CD8-positive, alpha-beta memory T cell (primary cell): ENCODE measurements around the gene CABP4. TPM values are rescaled to one million over a fixed set of nuclear protein-coding genes. Genes with fewer than 3 reads are reported as not detected.

Experiments used
- CTCF ChIA-PET: fragments of 350-600 bp; sonication (Branson Sonifier 250); formaldehyde crosslinking; loops from one replicate; lab custom pipeline; 2021; ENCODE audit warnings: antibody characterized with exemption; lab: Charles Lee
- POLR2A ChIA-PET: fragments of 350-600 bp; sonication (Branson Sonifier 250); formaldehyde crosslinking; loops from one replicate; lab custom pipeline; 2021; ENCODE audit warnings: antibody characterized with exemption; lab: Charles Lee
- DNase-seq, 5 donors: peaks; one replicate each; pipeline versions ENCODE4 v3.0.0 to v3.0.0-alpha.2; 2020 to 2022; ENCODE audit warnings: mixed read lengths in 1 of 5
- H3K27ac ChIP-seq: one replicate; pipeline ENCODE4 v1.7.0; 2013; ENCODE audit warnings: low read depth, mild to moderate bottlenecking, low read length, moderate library complexity
- H3K27me3 ChIP-seq: 2 replicates; pipeline ENCODE4 v1.7.0; 2013; ENCODE audit warnings: low read length, mild to moderate bottlenecking; ENCODE audit not compliant: insufficient read depth, poor library complexity, severe bottlenecking
- H3K36me3 ChIP-seq: 2 replicates; pipeline ENCODE4 v1.7.0; 2013; ENCODE audit warnings: mild to moderate bottlenecking, low read length, moderate library complexity; ENCODE audit not compliant: insufficient read depth
- H3K4me1 ChIP-seq: 2 replicates; pipeline ENCODE4 v1.7.0; 2013; ENCODE audit warnings: mild to moderate bottlenecking, low read length, moderate library complexity; ENCODE audit not compliant: insufficient read depth
- H3K4me3 ChIP-seq: 2 replicates; pipeline ENCODE4 v1.7.0; 2013; ENCODE audit warnings: mild to moderate bottlenecking, low read length
- H3K9me3 ChIP-seq: 2 replicates; pipeline ENCODE4 v1.7.0; 2013; ENCODE audit warnings: mild to moderate bottlenecking, low read length
- H3K27ac Mint-ChIP-seq, 8 donors: one replicate each; pipeline ENCODE4 v1.8.0; 2020 to 2021; ENCODE audit warnings: mixed read lengths in 8 of 8, mild to moderate bottlenecking in 6 of 8, inconsistent platforms in 3 of 8, moderate library complexity in 3 of 8
- H3K27me3 Mint-ChIP-seq, 2 donors: one replicate each; pipeline ENCODE4 v1.8.0; 2020 to 2021; ENCODE audit warnings: mixed read lengths in 2 of 2, mild to moderate bottlenecking in 1 of 2, moderate library complexity in 1 of 2
- H3K36me3 Mint-ChIP-seq, 3 donors: one replicate each; pipeline ENCODE4 v1.8.0; 2020 to 2021; ENCODE audit warnings: mixed read lengths in 3 of 3, inconsistent platforms in 1 of 3, mild to moderate bottlenecking in 1 of 3
- H3K4me1 Mint-ChIP-seq, 3 donors: one replicate each; pipeline ENCODE4 v1.8.0; 2020 to 2021; ENCODE audit warnings: mixed read lengths in 3 of 3, inconsistent platforms in 1 of 3, mild to moderate bottlenecking in 1 of 3
- H3K4me3 Mint-ChIP-seq, 7 donors: one replicate each; pipeline ENCODE4 v1.8.0; 2020 to 2021; ENCODE audit warnings: mixed read lengths in 7 of 7, mild to moderate bottlenecking in 6 of 7, moderate library complexity in 4 of 7, inconsistent platforms in 2 of 7
- H3K9me3 Mint-ChIP-seq, 5 donors: one replicate each; pipeline ENCODE4 v1.8.0; 2020 to 2022; ENCODE audit warnings: mixed read lengths in 5 of 5, mild to moderate bottlenecking in 3 of 5, moderate library complexity in 2 of 5, inconsistent platforms in 1 of 5
- polyA plus RNA-seq: library from polyadenylated mRNA; unstranded; fragments of 300-500 nt; fragmentation: Illumina TruSeq; gene quantifications from one replicate; pipeline ENCODE4 v1.2.3, GENCODE V29; 2021
- total RNA-seq, 2 experiments: library from RNA; stranded (reverse); gene quantifications; one replicate each; pipeline ENCODE4 v1.2.3, GENCODE V29; 2021

CABP4 gene
- total and polyA plus RNA-seq, 3 experiments from 2014 or later = 0.28 to 0.36 (median 0.33) TPM

GRCh38 chr11:67492801-67493547, 37.8 kb downstream of the CABP4 start:
- Histone ChIP-seq H3K4me3 (no peak overlapping the region), H3K27ac (no peak overlapping the region), H3K9me3 (no peaks in the 10 kb centered on the region), H3K4me1 (peaks cover 8% of the 10 kb centered on the region), H3K27me3 (no peaks in the 10 kb centered on the region), H3K36me3 (peaks cover 17% of the 10 kb centered on the region)
- peak overlapping the region in 1 of 8 donors; percentile 36 for H3K27ac Mint-ChIP-seq
- no peaks in the 10 kb centered on the region for H3K9me3 Mint-ChIP-seq
- H3K36me3 Mint-ChIP-seq = peaks cover 0 to 86% (median 7%) of the 10 kb centered on the region in 3 donors
- H3K4me1 Mint-ChIP-seq = peaks cover 7 to 19% (median 12%) of the 10 kb centered on the region in 3 donors
- H3K27me3 Mint-ChIP-seq = no peaks in the 10 kb centered on the region
- ChIA-PET CTCF (interaction anchor here (0.9 to 2.0 kb wide), 6 partner anchors 12 to 104 kb away, joined by 3 to 5 read pairs (median 4); partner anchors contain the start of genes PITPNM1, PPP1CA and PTPRCAP), POLR2A (interaction anchor here (0.6 to 1.9 kb wide), 5 partner anchors 9 to 92 kb away, joined by 3 to 8 read pairs (median 3); partner anchors contain the start of genes AIP, GPR152 and PPP1CA)
- H3K4me3 Mint-ChIP-seq = no peak overlapping the region
- no peak for DNase-seq

GRCh38 chr11:67493548-67494370, 38.6 kb downstream of the CABP4 start:
- H3K27ac Mint-ChIP-seq = peak overlapping the region in 2 of 8 donors; percentile 15 to 17

GRCh38 chr11:67494371-67495233, 39.4 kb downstream of the CABP4 start:
- Histone ChIP-seq H3K36me3 (peaks cover 9% of the 10 kb centered on the region), H3K27ac (no peak overlapping the region), H3K4me1 (no peaks in the 10 kb centered on the region), H3K27me3 (no peaks in the 10 kb centered on the region), H3K4me3 (no peak overlapping the region), H3K9me3 (no peaks in the 10 kb centered on the region)
- H3K27me3 Mint-ChIP-seq = no peaks in the 10 kb centered on the region
- H3K36me3 Mint-ChIP-seq = peaks cover 0 to 88% (median 5%) of the 10 kb centered on the region in 3 donors
- H3K4me3 Mint-ChIP-seq = no peak overlapping the region
- peak overlapping the region in 2 of 8 donors; percentile 26 to 57 for H3K27ac Mint-ChIP-seq
- CTCF ChIA-PET = no interaction called here
- peaks cover 3 to 7% (median 3%) of the 10 kb centered on the region in 3 donors for H3K4me1 Mint-ChIP-seq
- POLR2A ChIA-PET = interaction anchor here (0.6 kb wide), 1 partner anchor 69 kb away, joined by 4 read pairs; no protein-coding TSS in a partner anchor
- no peak for DNase-seq
- H3K9me3 Mint-ChIP-seq = no peaks in the 10 kb centered on the region

More at GRCh38 chr11:67493548-67494370, 38.6 kb downstream of the CABP4 start:
- no peak overlapping the region for H3K27ac ChIP-seq
- Mint-ChIP-seq H3K4me3 (no peak overlapping the region), H3K36me3 (peaks cover 0 to 86% (median 4%) of the 10 kb centered on the region in 3 donors), H3K9me3 (no peaks in the 10 kb centered on the region), H3K4me1 (peaks cover 4 to 11% (median 5%) of the 10 kb centered on the region in 3 donors), H3K27me3 (no peaks in the 10 kb centered on the region)
- no peaks in the 10 kb centered on the region for H3K27me3 ChIP-seq
- no peak for DNase-seq
- no peak overlapping the region for H3K4me3 ChIP-seq
- H3K36me3 ChIP-seq = peaks cover 14% of the 10 kb centered on the region
- no peaks in the 10 kb centered on the region for H3K9me3 ChIP-seq
- peaks cover under 1% of the 10 kb centered on the region for H3K4me1 ChIP-seq
- POLR2A ChIA-PET = interaction anchor here (0.6 to 1.9 kb wide), 2 partner anchors 10 to 71 kb away, joined by 3 to 8 read pairs; partner anchors contain the start of gene AIP
- CTCF ChIA-PET = interaction anchor here (1.4 to 2.0 kb wide), 2 partner anchors 11 to 92 kb away, joined by 4 to 5 read pairs; partner anchors contain the start of genes PITPNM1 and PPP1CA

GRCh38 chr11:67495234-67496005, 40.3 kb downstream of the CABP4 start:
- H3K9me3 Mint-ChIP-seq = no peaks in the 10 kb centered on the region
- DNase-seq = no peak
- H3K27me3 ChIP-seq = no peaks in the 10 kb centered on the region
- H3K36me3 Mint-ChIP-seq = peaks cover 0 to 86% (median 2%) of the 10 kb centered on the region in 3 donors
- H3K27ac ChIP-seq = no peak overlapping the region
- POLR2A ChIA-PET = interaction anchor here (0.6 kb wide), 1 partner anchor 69 kb away, joined by 4 read pairs; no protein-coding TSS in a partner anchor
- CTCF ChIA-PET = no interaction called here
- H3K4me3 Mint-ChIP-seq = no peak overlapping the region
- H3K4me1 Mint-ChIP-seq = peaks cover under 1 to 3% (median under 1%) of the 10 kb centered on the region in 3 donors
- peaks cover 11% of the 10 kb centered on the region for H3K36me3 ChIP-seq
- H3K27me3 Mint-ChIP-seq = no peaks in the 10 kb centered on the region
- H3K4me1 ChIP-seq = no peaks in the 10 kb centered on the region
- no peaks in the 10 kb centered on the region for H3K9me3 ChIP-seq
- H3K4me3 ChIP-seq = no peak overlapping the region
- H3K27ac Mint-ChIP-seq = peak overlapping the region in 1 of 8 donors; percentile 66

- Histone ChIP-seq H3K9me3 (no peaks in the 10 kb centered on the region), H3K36me3 (peaks cover 18% of the 10 kb centered on the region), H3K4me3 (no peak overlapping the region), H3K27me3 (no peaks in the 10 kb centered on the region), H3K4me1 (no peaks in the 10 kb centered on the region), H3K27ac (no peak overlapping the region)
- peaks cover 7 to 86% (median 9%) of the 10 kb centered on the region in 3 donors for H3K36me3 Mint-ChIP-seq
- H3K27me3 Mint-ChIP-seq = no peaks in the 10 kb centered on the region
- H3K4me1 Mint-ChIP-seq = peaks cover 7% of the 10 kb centered on the region in 3 donors
- peak overlapping the region in 4 of 8 donors; percentile 39 to 93 (median 63) for H3K27ac Mint-ChIP-seq
- no peak overlapping the region for H3K4me3 Mint-ChIP-seq
- no peaks in the 10 kb centered on the region for H3K9me3 Mint-ChIP-seq
- no peak for DNase-seq
- CTCF ChIA-PET = no interaction called here
- POLR2A ChIA-PET = no interaction called here
Measured at GRCh38 chr11:67496113-67496512, 41.0 kb downstream of the CABP4 start.

GRCh38 chr11:67497656-67498291, 42.6 kb downstream of the CABP4 start:
- no peaks in the 10 kb centered on the region for H3K4me1 ChIP-seq
- no peaks in the 10 kb centered on the region for H3K27me3 ChIP-seq
- H3K9me3 ChIP-seq = no peaks in the 10 kb centered on the region
- peaks cover 18% of the 10 kb centered on the region for H3K36me3 ChIP-seq
- ChIA-PET POLR2A (no interaction called here), CTCF (no interaction called here)
- H3K36me3 Mint-ChIP-seq = peaks cover 8 to 89% (median 12%) of the 10 kb centered on the region in 3 donors
- peak overlapping the region in 1 of 8 donors; percentile 41 for H3K27ac Mint-ChIP-seq
- H3K27me3 Mint-ChIP-seq = no peaks in the 10 kb centered on the region
- H3K4me3 ChIP-seq = no peak overlapping the region
- no peak overlapping the region for H3K27ac ChIP-seq
- H3K4me1 Mint-ChIP-seq = peaks cover 10 to 15% (median 14%) of the 10 kb centered on the region in 3 donors
- H3K9me3 Mint-ChIP-seq = no peaks in the 10 kb centered on the region
- H3K4me3 Mint-ChIP-seq = no peak overlapping the region
- no peak for DNase-seq
